IMR-90 (cell line): ENCODE data around the gene PLA2G4F. TPM values are rescaled to one million over a fixed set of nuclear protein-coding genes. Genes with fewer than 3 reads are reported as not detected.

Experiments
- ATAC-seq: fragments of 200-7000 bp; cut with Tn5 transposase; 2 replicates; pipeline ENCODE4 v1.9.1; 2020; ENCODE audit warnings: low read depth, mild to moderate bottlenecking, moderate library complexity
- BruUV-seq: library from RNA; stranded (reverse); fragments of 400-500 nt; replicated peaks from 2 replicates; lab custom pipeline; 2021; lab: Mats Ljungman, UMichigan
- CTCF ChIA-PET: fragments of 300-600 bp; formaldehyde crosslinking; extraction: SDS; loops from one replicate; lab custom pipeline; 2021; ENCODE audit warnings: antibody characterized with exemption; lab: Yijun Ruan, JAX
- POLR2A ChIA-PET: fragments of 300-600 bp; sonication (Branson Sonifier 250); formaldehyde crosslinking; loops from one replicate; lab custom pipeline; 2022; ENCODE audit warnings: antibody characterized with exemption; ENCODE audit not compliant: unreplicated experiment; lab: Charles Lee
- DNase-seq: peaks from one replicate; pipeline ENCODE4 v3.0.0; 2013
- H2AFZ ChIP-seq: replicated peaks from 2 replicates; pipeline ENCODE3; 2013; ENCODE audit warnings: low read length, mild to moderate bottlenecking; ENCODE audit not compliant: poor library complexity
- H2AK5ac ChIP-seq: 2 replicates; pipeline ENCODE4 v1.6.1; 2013; ENCODE audit warnings: low read depth, low read length, inconsistent platforms
- H2AK9ac ChIP-seq: replicated peaks from 2 replicates; pipeline ENCODE3; 2013; ENCODE audit warnings: mild to moderate bottlenecking, low read depth, low read length, moderate library complexity; ENCODE audit not compliant: poor library complexity
- H2BK120ac ChIP-seq: 2 replicates; pipeline ENCODE4 v1.6.1; 2013; ENCODE audit warnings: low read depth, low read length, inconsistent platforms
- H2BK15ac ChIP-seq: 3 replicates; pipeline ENCODE4 v1.6.1; 2013; ENCODE audit warnings: low read depth, low read length, inconsistent platforms
- H2BK20ac ChIP-seq: 2 replicates; pipeline ENCODE4 v1.6.1; 2013; ENCODE audit warnings: low read depth, mild to moderate bottlenecking, inconsistent platforms, low read length, moderate library complexity
- H2BK5ac ChIP-seq: 2 replicates; pipeline ENCODE4 v1.6.1; 2013; ENCODE audit warnings: mild to moderate bottlenecking, low read depth, low read length, inconsistent platforms; ENCODE audit not compliant: poor library complexity, severe bottlenecking
- H3K14ac ChIP-seq: replicated peaks from 2 replicates; pipeline ENCODE4 v1.6.1; 2013; ENCODE audit warnings: low read depth, low read length, inconsistent platforms
- H3K18ac ChIP-seq: 2 replicates; pipeline ENCODE4 v1.6.1; 2013; ENCODE audit warnings: low read depth, low read length, control low read depth
- H3K23ac ChIP-seq: 2 replicates; pipeline ENCODE4 v1.6.1; 2013; ENCODE audit warnings: low read depth, low read length, inconsistent platforms
- H3K27ac ChIP-seq: 2 replicates; pipeline ENCODE4 v1.5.1; 2013; ENCODE audit warnings: mild to moderate bottlenecking, control low read depth, low read length; ENCODE audit not compliant: insufficient read depth
- H3K27me3 ChIP-seq: 2 replicates; pipeline ENCODE4 v1.6.1; 2013; ENCODE audit warnings: low read length; ENCODE audit not compliant: control insufficient read depth, insufficient read depth
- H3K36me3 ChIP-seq: 2 replicates; pipeline ENCODE4 v1.6.1; 2013; ENCODE audit warnings: low read length, mixed read lengths; ENCODE audit not compliant: control insufficient read depth, insufficient read depth
- H3K4ac ChIP-seq: 2 replicates; pipeline ENCODE4 v1.6.1; 2013; ENCODE audit warnings: low read depth, low read length, inconsistent platforms
- H3K4me1 ChIP-seq: 2 replicates; pipeline ENCODE4 v1.6.1; 2013; ENCODE audit warnings: low read length, mixed read lengths; ENCODE audit not compliant: control insufficient read depth, insufficient read depth
- H3K4me2 ChIP-seq: 2 replicates; pipeline ENCODE4 v1.6.1; 2013; ENCODE audit warnings: low read depth, mild to moderate bottlenecking, control low read depth, low read length, moderate library complexity
- H3K4me3 ChIP-seq: 2 replicates; pipeline ENCODE4 v1.5.1; 2013; ENCODE audit warnings: low read depth, mild to moderate bottlenecking, control low read depth, low read length, moderate library complexity; ENCODE audit not compliant: insufficient read depth
- H3K56ac ChIP-seq: 2 replicates; pipeline ENCODE4 v1.6.1; 2013; ENCODE audit warnings: low read length, inconsistent platforms; ENCODE audit not compliant: insufficient read depth; ENCODE audit errors: extremely low read depth
- H3K79me1 ChIP-seq, 2 experiments: 2 replicates each; pipeline ENCODE4 v1.6.1; 2013; ENCODE audit warnings: low read length in 2 of 2, inconsistent platforms in 1 of 2, low read depth in 1 of 2
- H3K9ac ChIP-seq: 2 replicates; pipeline ENCODE4 v1.6.1; 2013; ENCODE audit warnings: low read depth, low read length, control low read depth
- H3K9me1 ChIP-seq: 2 replicates; pipeline ENCODE4 v1.6.1; 2013; ENCODE audit warnings: low read length, inconsistent platforms; ENCODE audit not compliant: insufficient read depth
- H3K9me3 ChIP-seq: 2 replicates; pipeline ENCODE4 v1.6.1; 2013; ENCODE audit warnings: low read length; ENCODE audit not compliant: control insufficient read depth, insufficient read depth
- H4K20me1 ChIP-seq: 2 replicates; pipeline ENCODE4 v1.6.1; 2013; ENCODE audit warnings: low read length, inconsistent platforms; ENCODE audit not compliant: insufficient read depth
- H4K5ac ChIP-seq: 2 replicates; pipeline ENCODE4 v1.6.1; 2013; ENCODE audit warnings: mild to moderate bottlenecking, low read depth, low read length, control low read depth
- H4K8ac ChIP-seq, 2 experiments: 2 replicates each; pipeline ENCODE4 v1.6.1; 2013; ENCODE audit warnings: low read depth in 2 of 2, low read length in 2 of 2, control low read depth in 1 of 2, inconsistent platforms in 1 of 2
- H4K91ac ChIP-seq: 2 replicates; pipeline ENCODE4 v1.6.1; 2013; ENCODE audit warnings: low read depth, low read length, inconsistent platforms; ENCODE audit not compliant: insufficient read depth
- CEBPB ChIP-seq: IDR thresholded peaks from 2 replicates; pipeline ENCODE4 v1.6.1; 2012; ENCODE audit warnings: low read depth, low read length, improper control_type of control experiment
- CHD1 ChIP-seq: IDR thresholded peaks from 2 replicates; pipeline ENCODE4 v1.6.1; 2012; ENCODE audit warnings: low read depth, low read length, improper control_type of control experiment
- FOS ChIP-seq: fragments of 150-350 bp; IDR thresholded peaks from 2 replicates; pipeline ENCODE4 v1.6.1; 2016; ENCODE audit warnings: low read depth, low read length
- MAFK ChIP-seq: IDR thresholded peaks from 2 replicates; pipeline ENCODE4 v1.6.1; 2012; ENCODE audit warnings: low read depth, low read length, improper control_type of control experiment
- MAZ ChIP-seq: IDR thresholded peaks from 2 replicates; pipeline ENCODE4 v1.6.1; 2012; ENCODE audit warnings: low read depth, mild to moderate bottlenecking, low read length, improper control_type of control experiment, moderate library complexity, borderline replicate concordance
- MXI1 ChIP-seq: IDR thresholded peaks from 2 replicates; pipeline ENCODE4 v1.6.1; 2012; ENCODE audit warnings: low read depth, mild to moderate bottlenecking, low read length, moderate library complexity, borderline replicate concordance
- POLR2A ChIP-seq: IDR thresholded peaks from 2 replicates; pipeline ENCODE4 v1.6.1; 2012; ENCODE audit warnings: mild to moderate bottlenecking, low read depth, low read length
- RAD21 ChIP-seq: IDR thresholded peaks from 2 replicates; pipeline ENCODE4 v1.6.1; 2012; ENCODE audit warnings: low read length, improper control_type of control experiment
- RCOR1 ChIP-seq: IDR thresholded peaks from 2 replicates; pipeline ENCODE4 v1.6.1; 2012; ENCODE audit warnings: mild to moderate bottlenecking, low read length, improper control_type of control experiment; ENCODE audit not compliant: insufficient replicate concordance
- RFX5 ChIP-seq: IDR thresholded peaks from 2 replicates; pipeline ENCODE4 v1.8.0; 2012; ENCODE audit warnings: low read depth, mild to moderate bottlenecking, low read length, moderate library complexity
- SMC3 ChIP-seq: fragments of 150-350 bp; IDR thresholded peaks from 2 replicates; pipeline ENCODE4 v1.6.1; 2016; ENCODE audit warnings: low read depth, mild to moderate bottlenecking, antibody characterized with exemption, low read length, moderate library complexity
- WGBS, 2 experiments: methylation state at CpG; one replicate each; pipeline versions ENCODE4 v1.1.5 to v1.1.7; 2013; ENCODE audit warnings: missing lambda C conversion rate in 2 of 2; ENCODE audit not compliant: insufficient read length in 1 of 2; ENCODE audit errors: extremely low coverage in 2 of 2; 5-methylcytosine and 5-hydroxymethylcytosine counted together
- dilution Hi-C: fragments of 300-500 bp; cut with HindIII; formaldehyde crosslinking; loops from one replicate; pipeline ENCODE4 v1.14.3; 2018; ENCODE audit warnings: low sequenced_read_pairs; ENCODE audit not compliant: unreplicated experiment
- in situ Hi-C: fragments of 300-500 bp; cut with MboI; formaldehyde crosslinking; loops from 3 replicates; pipeline ENCODE4 v1.14.3; 2019; ENCODE audit warnings: low sequenced_read_pairs, inconsistent platforms, mixed read lengths
- intact Hi-C: fragments of 100-400 bp; cut with micrococcal nuclease; formaldehyde crosslinking; loops from 2 replicates; pipeline ENCODE4 v1.10.0; 2022
- polyA plus RNA-seq, 3 experiments: library from polyadenylated mRNA; depleted of rRNA; stranded (reverse); fragments of >200 nt; gene quantifications; 2 replicates each; pipeline ENCODE4 v1.2.3, GENCODE V29; 2012; ENCODE audit warnings: low replicate concordance in 1 of 3
- total RNA-seq: library from RNA; depleted of rRNA; stranded (reverse); fragments of >200 nt; gene quantifications from 2 replicates; pipeline ENCODE4 v1.2.3, GENCODE V29; 2012

The PLA2G4F gene
- total and polyA plus RNA-seq, 2 of the 4 experiments (the other 2 are of a cell fraction): not detected

DNA sequence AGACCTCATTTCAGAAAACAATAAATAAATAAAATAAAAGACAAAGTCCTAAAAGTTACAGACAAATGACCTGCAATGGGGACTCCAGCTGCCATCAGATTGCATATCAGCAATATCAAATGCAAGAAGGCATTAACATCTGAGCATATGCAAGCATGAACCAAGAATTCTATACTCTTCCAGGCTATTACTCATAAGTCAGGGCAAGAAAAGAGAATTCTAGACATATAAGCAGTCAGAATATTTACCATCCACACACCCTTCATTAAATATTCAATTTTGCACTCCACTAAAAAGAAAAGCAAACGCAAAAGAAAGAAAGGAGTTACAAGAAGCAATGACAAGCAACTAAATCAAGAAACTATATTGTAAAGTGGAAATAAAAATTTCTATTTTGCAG is 21.1 kb downstream of the PLA2G4F start:
- Histone ChIP-seq H3K23ac (no peak overlapping the region), H2BK120ac (no peak overlapping the region), H3K9me1 (no peaks in the 10 kb centered on the region), H3K4ac (no peak overlapping the region), H3K27ac (no peak overlapping the region), H2BK15ac (no peak overlapping the region), H3K18ac (no peak overlapping the region), H3K14ac (no peak overlapping the region), H2BK5ac (no peak overlapping the region), H3K79me1 (no peaks in the 10 kb centered on the region), H3K27me3 (peaks cover 44% of the 10 kb centered on the region), H3K36me3 (no peaks in the 10 kb centered on the region), H2AK9ac (no peak overlapping the region), H2BK20ac (no peak overlapping the region), H3K9ac (no peak overlapping the region), H3K4me1 (no peaks in the 10 kb centered on the region), H2AFZ (no peak overlapping the region), H3K9me3 (peaks cover 3% of the 10 kb centered on the region; the same call in 1 of the 2 replicates), H4K5ac (no peak overlapping the region), H3K4me3 (no peak overlapping the region), H4K20me1 (no peaks in the 10 kb centered on the region), H2AK5ac (no peak overlapping the region), H4K91ac (no peak overlapping the region), H4K8ac (no peak overlapping the region), H3K4me2 (no peak overlapping the region), H3K56ac (no peak overlapping the region)
- intact Hi-C loops: loop anchor here (5.0 kb wide), 1 partner anchor 48 kb away; no protein-coding TSS in a partner anchor
- ChIA-PET CTCF (no interaction called here), POLR2A (no interaction called here)
- in situ Hi-C loops: no loop called here
- no peak for ATAC-seq
- dilution Hi-C loops: no loop called here
- no TSS peak for BruUV-seq
- WGBS, 2 experiments: no CpG with 5 or more reads among the region's 1 CpG
- DNase-seq: no peak
- TF ChIP-seq MXI1 (no peak), CEBPB (no peak), MAZ (no peak), FOS (no peak), SMC3 (no peak), POLR2A (no peak), MAFK (no peak), RAD21 (no peak), RCOR1 (no peak), RFX5 (no peak), CHD1 (no peak)
